Transverse colon (tissue), 3 donors: Measurements from ENCODE around the gene STMP1.

Source experiments
- EP300 ChIP-seq: sonication (generic); formaldehyde crosslinking; IDR thresholded peaks from one replicate; pipeline ENCODE4 v1.6.1; 2017; ENCODE audit warnings: antibody characterized with exemption, low read depth
- POLR2A ChIP-seq: fragments of 450-650 bp; IDR thresholded peaks from one replicate; pipeline ENCODE4 v1.6.1; 2016; ENCODE audit warnings: antibody characterized with exemption, mild to moderate bottlenecking, moderate library complexity
- TF ChIP-seq, protein P1 (sequence below), 5 experiments: fragments of 200-600 bp in 3 of 5; fragments of 450-650 bp in 2 of 5; sonication (generic) in 3 of 5; IDR thresholded peaks; 1 replicate in 2 of 5; 2 replicates in 3 of 5; pipeline ENCODE4 v1.5.1; 2016 to 2017; ENCODE audit warnings: antibody characterized with exemption in 5 of 5, inconsistent platforms in 3 of 5, mild to moderate bottlenecking in 2 of 5, moderate library complexity in 1 of 5

DNA sequence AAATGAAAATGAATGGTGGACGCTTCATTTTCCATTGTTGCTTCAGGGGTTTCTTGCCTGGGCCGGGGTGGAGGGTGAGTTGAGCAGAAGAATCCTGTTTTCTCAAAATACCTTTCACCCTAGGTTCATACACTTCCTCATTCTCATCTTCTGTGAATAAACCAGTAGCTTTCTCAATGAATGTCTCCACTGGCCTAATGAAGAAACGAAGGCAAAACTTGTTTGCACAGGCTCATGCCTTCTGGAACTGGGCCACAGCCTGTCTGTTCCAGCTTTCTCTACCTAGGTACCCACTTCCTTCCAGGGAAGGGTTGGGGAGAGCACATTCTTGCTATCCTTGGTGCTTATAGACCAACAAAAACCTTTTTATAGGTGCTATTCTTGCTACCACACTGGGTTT, 21.3 kb downstream of the STMP1 start:
- TF ChIP-seq POLR2A = no peak
- TF ChIP-seq, protein P1, sequence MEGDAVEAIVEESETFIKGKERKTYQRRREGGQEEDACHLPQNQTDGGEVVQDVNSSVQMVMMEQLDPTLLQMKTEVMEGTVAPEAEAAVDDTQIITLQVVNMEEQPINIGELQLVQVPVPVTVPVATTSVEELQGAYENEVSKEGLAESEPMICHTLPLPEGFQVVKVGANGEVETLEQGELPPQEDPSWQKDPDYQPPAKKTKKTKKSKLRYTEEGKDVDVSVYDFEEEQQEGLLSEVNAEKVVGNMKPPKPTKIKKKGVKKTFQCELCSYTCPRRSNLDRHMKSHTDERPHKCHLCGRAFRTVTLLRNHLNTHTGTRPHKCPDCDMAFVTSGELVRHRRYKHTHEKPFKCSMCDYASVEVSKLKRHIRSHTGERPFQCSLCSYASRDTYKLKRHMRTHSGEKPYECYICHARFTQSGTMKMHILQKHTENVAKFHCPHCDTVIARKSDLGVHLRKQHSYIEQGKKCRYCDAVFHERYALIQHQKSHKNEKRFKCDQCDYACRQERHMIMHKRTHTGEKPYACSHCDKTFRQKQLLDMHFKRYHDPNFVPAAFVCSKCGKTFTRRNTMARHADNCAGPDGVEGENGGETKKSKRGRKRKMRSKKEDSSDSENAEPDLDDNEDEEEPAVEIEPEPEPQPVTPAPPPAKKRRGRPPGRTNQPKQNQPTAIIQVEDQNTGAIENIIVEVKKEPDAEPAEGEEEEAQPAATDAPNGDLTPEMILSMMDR (IDR thresholded peaks at IDR 0.05) = no peak
- TF ChIP-seq EP300 = no peak
